SK-N-SH treated with all-trans-retinoic acid at 6 μM for 48 hours (cell line): ENCODE results near the gene KCNH5.

Experiments used
- ATAC-seq: fragments of 200-7000 bp; cut with Tn5 transposase; 3 replicates; pipeline ENCODE4 v1.9.1; 2020; ENCODE audit warnings: mild to moderate bottlenecking, moderate library complexity
- ARNTL ChIP-seq: fragments of 450-650 bp; formaldehyde crosslinking; IDR thresholded peaks from 2 replicates; pipeline ENCODE4 v1.5.0; 2020; ENCODE audit warnings: low read depth, mild to moderate bottlenecking, moderate library complexity, borderline replicate concordance
- BACH2 ChIP-seq: fragments of 250-450 bp; sonication (Bioruptor Pico); IDR thresholded peaks from 2 replicates; pipeline ENCODE4 v1.9.0; 2021; ENCODE audit warnings: mild to moderate bottlenecking, borderline replicate concordance
- CSDC2 ChIP-seq: fragments of 250-450 bp; sonication (Bioruptor Pico); IDR thresholded peaks from 2 replicates; pipeline ENCODE4 v1.5.0; 2020; ENCODE audit warnings: mild to moderate bottlenecking, moderate library complexity
- ESRRG ChIP-seq: fragments of 250-450 bp; sonication (Bioruptor Pico); IDR thresholded peaks from 2 replicates; pipeline ENCODE4 v1.6.1; 2021; ENCODE audit warnings: mild to moderate bottlenecking
- GLIS3 ChIP-seq: fragments of 250-450 bp; sonication (Bioruptor Pico); IDR thresholded peaks from 2 replicates; pipeline ENCODE4 v1.5.0; 2020; ENCODE audit warnings: mild to moderate bottlenecking, moderate library complexity
- ISL1 ChIP-seq: fragments of 250-450 bp; sonication (Bioruptor Pico); IDR thresholded peaks from 2 replicates; pipeline ENCODE4 v2.1.2; 2022; ENCODE audit warnings: mild to moderate bottlenecking, moderate library complexity
- POU6F1 ChIP-seq: fragments of 250-450 bp; sonication (Bioruptor Pico); IDR thresholded peaks from 2 replicates; pipeline ENCODE4 v1.8.0; 2021; ENCODE audit warnings: low read depth, mild to moderate bottlenecking, moderate library complexity, borderline replicate concordance
- PPARA ChIP-seq: fragments of 250-450 bp; sonication (Bioruptor Pico); IDR thresholded peaks from 2 replicates; pipeline ENCODE4 v1.5.0; 2020; ENCODE audit warnings: mild to moderate bottlenecking, borderline replicate concordance
- RARB ChIP-seq: fragments of 250-450 bp; sonication (Bioruptor Pico); IDR thresholded peaks from 2 replicates; pipeline ENCODE4 v1.8.0; 2021; ENCODE audit warnings: mild to moderate bottlenecking, moderate library complexity
- SNAI2 ChIP-seq: fragments of 250-450 bp; sonication (Bioruptor Pico); IDR thresholded peaks from 2 replicates; pipeline ENCODE4 v1.5.0; 2020; ENCODE audit warnings: mild to moderate bottlenecking, moderate library complexity
- TOX ChIP-seq: fragments of 250-450 bp; sonication (Bioruptor Pico); IDR thresholded peaks from 2 replicates; pipeline ENCODE4 v1.8.0; 2021; ENCODE audit warnings: mild to moderate bottlenecking, moderate library complexity, borderline replicate concordance
- TSHZ2 ChIP-seq: fragments of 250-450 bp; sonication (Bioruptor Pico); IDR thresholded peaks from 2 replicates; pipeline ENCODE4 v1.5.0; 2020; ENCODE audit warnings: mild to moderate bottlenecking, moderate library complexity
- ZC3H10 ChIP-seq: fragments of 250-450 bp; sonication (Bioruptor Pico); IDR thresholded peaks from 2 replicates; pipeline ENCODE4 v1.5.1; 2021; ENCODE audit warnings: mild to moderate bottlenecking, moderate library complexity
- ZFP3 ChIP-seq: fragments of 250-450 bp; sonication (Bioruptor Pico); IDR thresholded peaks from 2 replicates; pipeline ENCODE4 v1.5.0; 2020; ENCODE audit warnings: mild to moderate bottlenecking, moderate library complexity
- ZFP30 ChIP-seq: fragments of 450-650 bp; formaldehyde crosslinking; IDR thresholded peaks from 2 replicates; pipeline ENCODE4 v1.5.0; 2022; ENCODE audit warnings: mild to moderate bottlenecking, moderate library complexity
- ZNF565 ChIP-seq: fragments of 450-650 bp; formaldehyde crosslinking; conservative IDR thresholded peaks from 2 replicates; pipeline ENCODE4 v1.5.0; 2020; ENCODE audit warnings: low read depth, mild to moderate bottlenecking, moderate library complexity
- ZNF70 ChIP-seq: fragments of 450-650 bp; formaldehyde crosslinking; IDR thresholded peaks from 2 replicates; pipeline ENCODE4 v1.5.0; 2020; ENCODE audit warnings: mild to moderate bottlenecking, moderate library complexity
- ZNF8 ChIP-seq: fragments of 450-650 bp; formaldehyde crosslinking; IDR thresholded peaks from 2 replicates; pipeline ENCODE4 v1.5.0; 2020; ENCODE audit warnings: mild to moderate bottlenecking, moderate library complexity
- TF ChIP-seq, protein P1 (sequence below): fragments of 250-450 bp; sonication (Bioruptor Pico); IDR thresholded peaks from 2 replicates; pipeline ENCODE4 v1.5.1; 2021; ENCODE audit warnings: mild to moderate bottlenecking, moderate library complexity
- TF ChIP-seq, protein P2 (sequence below): fragments of 250-450 bp; sonication (Bioruptor Pico); IDR thresholded peaks from 2 replicates; pipeline ENCODE4 v1.5.1; 2020; ENCODE audit warnings: low read depth, mild to moderate bottlenecking, moderate library complexity

Gene KCNH5

GRCh38 chr14:62905566-62905965 is 139.7 kb downstream of the KCNH5 start:
- TF ChIP-seq ESRRG (CRISPR knock-in tag), result no peak
- no peak for TF ChIP-seq ZNF565 (CRISPR knock-in tag)
- no peak for TF ChIP-seq ZC3H10
- TF ChIP-seq SNAI2 (CRISPR knock-in tag), result no peak
- no peak for TF ChIP-seq CSDC2
- TF ChIP-seq ZFP3 (CRISPR knock-in tag), result no peak
- TF ChIP-seq, protein P1, sequence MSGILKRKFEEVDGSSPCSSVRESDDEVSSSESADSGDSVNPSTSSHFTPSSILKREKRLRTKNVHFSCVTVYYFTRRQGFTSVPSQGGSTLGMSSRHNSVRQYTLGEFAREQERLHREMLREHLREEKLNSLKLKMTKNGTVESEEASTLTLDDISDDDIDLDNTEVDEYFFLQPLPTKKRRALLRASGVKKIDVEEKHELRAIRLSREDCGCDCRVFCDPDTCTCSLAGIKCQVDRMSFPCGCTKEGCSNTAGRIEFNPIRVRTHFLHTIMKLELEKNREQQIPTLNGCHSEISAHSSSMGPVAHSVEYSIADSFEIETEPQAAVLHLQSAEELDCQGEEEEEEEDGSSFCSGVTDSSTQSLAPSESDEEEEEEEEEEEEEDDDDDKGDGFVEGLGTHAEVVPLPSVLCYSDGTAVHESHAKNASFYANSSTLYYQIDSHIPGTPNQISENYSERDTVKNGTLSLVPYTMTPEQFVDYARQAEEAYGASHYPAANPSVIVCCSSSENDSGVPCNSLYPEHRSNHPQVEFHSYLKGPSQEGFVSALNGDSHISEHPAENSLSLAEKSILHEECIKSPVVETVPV (CRISPR knock-in tag), result no peak
- TF ChIP-seq ZFP30, result no peak
- no peak for TF ChIP-seq ZNF70 (CRISPR knock-in tag)
- no peak for TF ChIP-seq TSHZ2 (CRISPR knock-in tag)
- no peak for TF ChIP-seq GLIS3 (CRISPR knock-in tag)
- TF ChIP-seq TOX, result no peak
- no peak for ATAC-seq

GRCh38 chr14:62897771-62898170 is 147.5 kb downstream of the KCNH5 start:
- TF ChIP-seq, protein P2, sequence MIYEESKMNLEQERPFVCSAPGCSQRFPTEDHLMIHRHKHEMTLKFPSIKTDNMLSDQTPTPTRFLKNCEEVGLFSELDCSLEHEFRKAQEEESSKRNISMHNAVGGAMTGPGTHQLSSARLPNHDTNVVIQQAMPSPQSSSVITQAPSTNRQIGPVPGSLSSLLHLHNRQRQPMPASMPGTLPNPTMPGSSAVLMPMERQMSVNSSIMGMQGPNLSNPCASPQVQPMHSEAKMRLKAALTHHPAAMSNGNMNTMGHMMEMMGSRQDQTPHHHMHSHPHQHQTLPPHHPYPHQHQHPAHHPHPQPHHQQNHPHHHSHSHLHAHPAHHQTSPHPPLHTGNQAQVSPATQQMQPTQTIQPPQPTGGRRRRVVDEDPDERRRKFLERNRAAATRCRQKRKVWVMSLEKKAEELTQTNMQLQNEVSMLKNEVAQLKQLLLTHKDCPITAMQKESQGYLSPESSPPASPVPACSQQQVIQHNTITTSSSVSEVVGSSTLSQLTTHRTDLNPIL (CRISPR knock-in tag), result no peak
- no peak for TF ChIP-seq BACH2 (CRISPR knock-in tag)
- no peak for TF ChIP-seq POU6F1 (CRISPR knock-in tag)
- no peak for TF ChIP-seq ZNF565 (CRISPR knock-in tag)
- TF ChIP-seq TOX, result no peak
- TF ChIP-seq PPARA (CRISPR knock-in tag), result no peak
- TF ChIP-seq RARB (CRISPR knock-in tag), result no peak
- no peak for TF ChIP-seq CSDC2
- no peak for TF ChIP-seq ESRRG (CRISPR knock-in tag)
- no peak for TF ChIP-seq ARNTL
- no peak for TF ChIP-seq ZFP3 (CRISPR knock-in tag)
- TF ChIP-seq, protein P1 (CRISPR knock-in tag), result no peak
- no peak for TF ChIP-seq ZNF8 (CRISPR knock-in tag)
- no peak for TF ChIP-seq ZC3H10
- no peak for TF ChIP-seq ZNF70 (CRISPR knock-in tag)
- TF ChIP-seq ISL1 (CRISPR knock-in tag), result no peak
- no peak for TF ChIP-seq TSHZ2 (CRISPR knock-in tag)
- ATAC-seq, result no peak
